Suprapubic skin (tissue), 4 donors: Measurements from ENCODE around the gene ELF5. TPM values are rescaled to one million over a fixed set of nuclear protein-coding genes. Genes with fewer than 3 reads are reported as not detected.

Experiments
- DNase-seq, 2 donors: peaks; one replicate each; pipeline ENCODE4 v3.0.0-alpha.2; 2019; ENCODE audit warnings: low spot score in 2 of 2
- H3K27ac ChIP-seq: fragments of 200-600 bp; sonication (generic); one replicate; pipeline ENCODE4 v1.5.1; 2019
- H3K27me3 ChIP-seq: fragments of 200-600 bp; sonication (generic); one replicate; pipeline ENCODE4 v1.5.1; 2019
- H3K36me3 ChIP-seq: fragments of 200-600 bp; sonication (generic); one replicate; pipeline ENCODE4 v1.5.1; 2019
- H3K4me1 ChIP-seq: fragments of 200-600 bp; sonication (generic); one replicate; pipeline ENCODE4 v1.5.1; 2019
- H3K4me3 ChIP-seq: fragments of 200-600 bp; sonication (generic); one replicate; pipeline ENCODE4 v1.5.1; 2019; ENCODE audit warnings: mild to moderate bottlenecking
- H3K9me3 ChIP-seq: fragments of 200-600 bp; sonication (generic); one replicate; pipeline ENCODE4 v1.5.1; 2019
- EP300 ChIP-seq: sonication (generic); formaldehyde crosslinking; IDR thresholded peaks from one replicate; pipeline ENCODE4 v1.6.1; 2017; ENCODE audit warnings: antibody characterized with exemption
- POLR2A ChIP-seq, 2 donors: fragments of 450-650 bp; IDR thresholded peaks; one replicate each; pipeline ENCODE4 v1.6.1; 2017; ENCODE audit warnings: antibody characterized with exemption in 2 of 2, mild to moderate bottlenecking in 2 of 2, moderate library complexity in 2 of 2
- POLR2AphosphoS5 ChIP-seq, 3 donors: sonication (generic); formaldehyde crosslinking; IDR thresholded peaks; one replicate each; pipeline ENCODE4 v1.6.1; 2017; ENCODE audit warnings: antibody characterized with exemption in 3 of 3
- WGBS: methylation state at CpG from one replicate; pipeline ENCODE4 v1.1.5; 2018; 5-methylcytosine and 5-hydroxymethylcytosine counted together
- total RNA-seq, 4 donors: library from RNA; depleted of rRNA; stranded (reverse); fragments of >200 nt; gene quantifications; one replicate each; pipeline ENCODE4 v1.1.0, GENCODE V29; 2016
- TF ChIP-seq, protein P1 (sequence below), 2 donors: fragments of 200-600 bp in 1 of 2; fragments of 450-650 bp in 1 of 2; sonication (generic) in 1 of 2; IDR thresholded peaks; one replicate each; pipeline ENCODE4 v1.5.1; 2016 to 2019; ENCODE audit warnings: antibody characterized with exemption in 2 of 2, mild to moderate bottlenecking in 1 of 2, moderate library complexity in 1 of 2

The ELF5 gene
- total RNA-seq, 4 donors from 2014 or later = 7.9 to 20.4 (median 11.9) TPM

- H3K36me3 ChIP-seq = no peaks in the 10 kb centered on the region
- no peaks in the 10 kb centered on the region for H3K9me3 ChIP-seq
- TF ChIP-seq POLR2AphosphoS5 (IDR thresholded peaks at IDR 0.05) = no peak
- no peak for TF ChIP-seq POLR2A (IDR thresholded peaks at IDR 0.05)
- TF ChIP-seq, protein P1, sequence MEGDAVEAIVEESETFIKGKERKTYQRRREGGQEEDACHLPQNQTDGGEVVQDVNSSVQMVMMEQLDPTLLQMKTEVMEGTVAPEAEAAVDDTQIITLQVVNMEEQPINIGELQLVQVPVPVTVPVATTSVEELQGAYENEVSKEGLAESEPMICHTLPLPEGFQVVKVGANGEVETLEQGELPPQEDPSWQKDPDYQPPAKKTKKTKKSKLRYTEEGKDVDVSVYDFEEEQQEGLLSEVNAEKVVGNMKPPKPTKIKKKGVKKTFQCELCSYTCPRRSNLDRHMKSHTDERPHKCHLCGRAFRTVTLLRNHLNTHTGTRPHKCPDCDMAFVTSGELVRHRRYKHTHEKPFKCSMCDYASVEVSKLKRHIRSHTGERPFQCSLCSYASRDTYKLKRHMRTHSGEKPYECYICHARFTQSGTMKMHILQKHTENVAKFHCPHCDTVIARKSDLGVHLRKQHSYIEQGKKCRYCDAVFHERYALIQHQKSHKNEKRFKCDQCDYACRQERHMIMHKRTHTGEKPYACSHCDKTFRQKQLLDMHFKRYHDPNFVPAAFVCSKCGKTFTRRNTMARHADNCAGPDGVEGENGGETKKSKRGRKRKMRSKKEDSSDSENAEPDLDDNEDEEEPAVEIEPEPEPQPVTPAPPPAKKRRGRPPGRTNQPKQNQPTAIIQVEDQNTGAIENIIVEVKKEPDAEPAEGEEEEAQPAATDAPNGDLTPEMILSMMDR (IDR thresholded peaks at IDR 0.05) = no peak
- no peak for TF ChIP-seq EP300
- H3K4me3 ChIP-seq = no peak overlapping the region
- WGBS = 94% methylated on average over 6 of the region's 6 CpGs
- peaks cover 4% of the 10 kb centered on the region for H3K4me1 ChIP-seq
- no peaks in the 10 kb centered on the region for H3K27me3 ChIP-seq
- no peak overlapping the region for H3K27ac ChIP-seq
- DNase-seq = no peak
Measured at GRCh38 chr11:34516247-34517040, 2.9 kb upstream of the ELF5 start.

DNA sequence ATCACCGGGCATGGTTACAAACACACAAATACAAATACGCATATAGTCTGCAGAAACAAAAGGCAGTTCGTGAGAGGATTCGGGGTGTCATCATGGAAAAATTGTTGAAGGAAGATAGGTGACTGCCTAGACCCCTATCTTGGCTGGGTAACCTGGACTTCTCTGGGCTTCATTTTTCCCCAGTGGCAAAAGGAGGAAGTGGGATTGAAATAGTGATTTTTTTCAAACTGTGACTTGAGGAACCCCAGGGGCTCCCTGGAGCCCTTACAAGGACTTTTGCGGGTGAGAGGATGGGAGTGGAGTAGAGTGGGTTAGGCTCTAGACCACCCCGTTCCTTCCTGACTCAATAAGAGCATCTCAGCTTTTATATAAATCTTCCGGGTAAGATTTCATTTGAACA is 1.0 kb upstream of the ELF5 start:
- DNase-seq = no peak
- Histone ChIP-seq H3K27ac (no peak overlapping the region), H3K27me3 (no peaks in the 10 kb centered on the region), H3K36me3 (no peaks in the 10 kb centered on the region), H3K4me1 (peaks cover 4% of the 10 kb centered on the region), H3K9me3 (no peaks in the 10 kb centered on the region), H3K4me3 (no peak overlapping the region)
- TF ChIP-seq POLR2A (IDR thresholded peaks at IDR 0.05) (no peak), POLR2AphosphoS5 (IDR thresholded peaks at IDR 0.05) (no peak), EP300 (no peak)
- TF ChIP-seq, protein P1 (IDR thresholded peaks at IDR 0.05) = no peak
- WGBS = 90% methylated on average over 7 of the region's 7 CpGs

DNA sequence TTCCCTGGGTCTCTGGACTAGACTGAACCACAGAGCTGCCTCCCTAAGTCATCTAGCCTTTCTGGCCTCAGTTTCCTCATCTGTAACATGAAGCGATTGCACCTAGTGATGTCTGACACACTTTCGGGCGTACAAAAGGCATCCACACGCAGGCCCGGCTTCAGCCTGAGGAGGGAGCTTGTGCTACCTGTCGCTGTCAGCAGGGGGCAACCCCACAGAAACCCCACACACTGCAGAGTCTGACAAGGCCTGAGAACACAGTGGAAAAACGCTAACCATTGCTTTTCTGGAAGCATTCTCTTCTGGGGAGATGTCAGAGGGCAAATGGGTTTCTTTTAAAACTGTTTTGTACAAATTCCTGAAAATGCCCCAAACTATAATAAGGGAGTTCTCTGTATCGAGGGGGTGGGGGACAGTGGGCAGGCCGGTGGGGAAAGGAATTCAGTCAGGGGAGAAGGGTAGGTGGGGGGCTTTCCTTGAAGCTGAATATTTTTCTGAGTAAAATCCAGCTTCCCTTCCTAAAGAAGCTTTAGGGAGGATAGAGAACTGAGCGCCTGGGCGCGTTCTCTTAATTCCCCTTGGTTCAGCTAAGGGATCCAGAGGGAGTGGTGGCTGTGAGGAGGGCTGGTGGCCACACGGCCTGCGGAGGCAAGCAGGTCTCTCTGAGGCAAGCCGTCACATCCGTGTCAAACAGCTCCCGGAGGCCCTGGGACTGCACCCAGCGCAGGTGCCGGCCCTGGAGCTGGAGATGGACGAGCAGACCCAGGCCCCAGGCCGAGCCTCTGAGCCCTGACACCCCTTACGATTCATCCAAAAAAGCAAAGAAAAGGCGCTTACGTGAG is 533 bp downstream of the ELF5 start:
- no peak for DNase-seq
- Histone ChIP-seq H3K36me3 (no peaks in the 10 kb centered on the region), H3K27ac (peak overlapping the region; percentile 51), H3K27me3 (no peaks in the 10 kb centered on the region), H3K9me3 (no peaks in the 10 kb centered on the region), H3K4me1 (peaks cover 4% of the 10 kb centered on the region), H3K4me3 (no peak overlapping the region)
- WGBS = 68% methylated on average over 24 of the region's 24 CpGs
- TF ChIP-seq POLR2A (IDR thresholded peaks at IDR 0.05) = no peak
- TF ChIP-seq, protein P1 (IDR thresholded peaks at IDR 0.05) = peak; percentile 31 to 71

DNA sequence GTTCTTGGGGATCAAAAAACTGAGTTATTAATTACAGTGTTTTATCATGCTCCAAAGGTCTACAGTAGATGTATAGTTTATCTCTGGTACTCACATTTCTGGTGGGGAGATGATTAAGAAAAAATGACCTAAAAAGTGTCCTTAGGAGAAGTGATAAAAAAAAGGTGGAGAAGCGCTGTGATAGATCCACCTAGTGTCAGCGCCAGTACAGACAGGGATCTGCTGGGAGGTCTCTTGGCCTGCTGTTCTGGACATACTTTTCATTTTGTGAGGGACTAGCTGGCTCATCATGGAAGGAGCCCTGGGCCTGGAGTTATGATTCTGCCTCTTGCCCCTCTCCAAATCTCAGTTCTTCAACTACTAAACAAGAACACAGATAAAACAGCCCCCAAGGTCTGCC is 2.9 kb downstream of the ELF5 start:
- H3K27ac ChIP-seq = no peak overlapping the region
- H3K36me3 ChIP-seq = no peaks in the 10 kb centered on the region
- H3K4me3 ChIP-seq = no peak overlapping the region
- H3K9me3 ChIP-seq = no peaks in the 10 kb centered on the region
- WGBS = 98% methylated on average over 2 of the region's 2 CpGs
- no peak for DNase-seq
- TF ChIP-seq POLR2AphosphoS5 (IDR thresholded peaks at IDR 0.05) = no peak
- TF ChIP-seq EP300 = no peak
- TF ChIP-seq, protein P1 (IDR thresholded peaks at IDR 0.05) = no peak
- no peak for TF ChIP-seq POLR2A (IDR thresholded peaks at IDR 0.05)
- H3K27me3 ChIP-seq = no peaks in the 10 kb centered on the region
- H3K4me1 ChIP-seq = peaks cover 4% of the 10 kb centered on the region

DNA sequence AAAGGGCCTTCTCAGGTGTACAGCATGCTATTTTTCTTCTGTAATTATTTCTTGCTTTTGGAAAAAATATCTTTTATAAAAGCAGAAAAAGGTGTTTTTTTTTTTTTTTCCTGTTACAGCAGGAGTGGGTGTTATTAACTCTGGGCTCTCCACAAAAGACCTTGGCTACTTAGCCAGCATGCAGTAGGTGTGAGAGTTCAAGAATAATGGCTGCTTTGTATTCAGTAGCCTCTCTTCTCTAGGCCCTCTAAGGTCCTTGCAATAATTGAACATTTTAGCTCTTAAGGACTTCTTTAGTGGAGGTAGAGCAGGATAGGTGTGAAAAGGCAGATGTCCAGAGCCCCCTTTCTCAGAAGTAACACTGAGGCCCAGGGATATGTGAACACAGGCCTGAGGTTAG is 3.4 kb downstream of the ELF5 start:
- Histone ChIP-seq H3K36me3 (no peaks in the 10 kb centered on the region), H3K9me3 (no peaks in the 10 kb centered on the region), H3K27ac (no peak overlapping the region), H3K4me3 (no peak overlapping the region), H3K4me1 (peaks cover 4% of the 10 kb centered on the region), H3K27me3 (no peaks in the 10 kb centered on the region)
- DNase-seq = no peak
- TF ChIP-seq POLR2A (IDR thresholded peaks at IDR 0.05) (no peak), POLR2AphosphoS5 (IDR thresholded peaks at IDR 0.05) (no peak)
- TF ChIP-seq, protein P1 (IDR thresholded peaks at IDR 0.05) = no peak
